BJ (cell line): Measurements from ENCODE around the gene ESPNL. TPM values are rescaled to one million over a fixed set of nuclear protein-coding genes. Genes with fewer than 3 reads are reported as not detected.

ENCODE experiments used
- CTCF ChIA-PET: fragments of 350-600 bp; formaldehyde crosslinking; extraction: SDS; loops from one replicate; lab custom pipeline; 2021; ENCODE audit warnings: antibody characterized with exemption, inconsistent platforms; lab: Yijun Ruan, JAX
- POLR2A ChIA-PET: fragments of 300-600 bp; sonication (Branson Sonifier 250); formaldehyde crosslinking; extraction: SDS; loops from one replicate; lab custom pipeline; 2021; ENCODE audit warnings: antibody characterized with exemption; lab: Charles Lee
- DNase-seq: peaks from one replicate; pipeline ENCODE4 v3.0.0-alpha.2; 2011; ENCODE audit warnings: low read depth
- H3K27me3 ChIP-seq: 2 replicates; pipeline ENCODE4 v1.6.0; 2011; ENCODE audit warnings: low read length; ENCODE audit not compliant: control insufficient read depth, insufficient read depth
- H3K36me3 ChIP-seq: 2 replicates; pipeline ENCODE4 v1.5.1; 2011; ENCODE audit warnings: low read length; ENCODE audit not compliant: control insufficient read depth, insufficient read depth
- H3K4me3 ChIP-seq: 2 replicates; pipeline ENCODE4 v1.5.1; 2011; ENCODE audit warnings: low read depth, mild to moderate bottlenecking, control low read depth, low read length
- polyA plus RNA-seq: library from polyadenylated mRNA; depleted of rRNA; stranded (reverse); fragments of >200 nt; gene quantifications from 2 replicates; pipeline ENCODE4 v1.2.3, GENCODE V29; 2011
- TF ChIP-seq, protein P1 (sequence below): IDR thresholded peaks from 2 replicates; pipeline ENCODE4 v1.5.1; 2011; ENCODE audit warnings: low read depth, mild to moderate bottlenecking, control low read depth, inconsistent platforms, low read length, moderate library complexity; ENCODE audit not compliant: insufficient read depth

Gene ESPNL
- polyA plus RNA-seq, 1 experiment, result 2.1 TPM

- TF ChIP-seq, protein P1, sequence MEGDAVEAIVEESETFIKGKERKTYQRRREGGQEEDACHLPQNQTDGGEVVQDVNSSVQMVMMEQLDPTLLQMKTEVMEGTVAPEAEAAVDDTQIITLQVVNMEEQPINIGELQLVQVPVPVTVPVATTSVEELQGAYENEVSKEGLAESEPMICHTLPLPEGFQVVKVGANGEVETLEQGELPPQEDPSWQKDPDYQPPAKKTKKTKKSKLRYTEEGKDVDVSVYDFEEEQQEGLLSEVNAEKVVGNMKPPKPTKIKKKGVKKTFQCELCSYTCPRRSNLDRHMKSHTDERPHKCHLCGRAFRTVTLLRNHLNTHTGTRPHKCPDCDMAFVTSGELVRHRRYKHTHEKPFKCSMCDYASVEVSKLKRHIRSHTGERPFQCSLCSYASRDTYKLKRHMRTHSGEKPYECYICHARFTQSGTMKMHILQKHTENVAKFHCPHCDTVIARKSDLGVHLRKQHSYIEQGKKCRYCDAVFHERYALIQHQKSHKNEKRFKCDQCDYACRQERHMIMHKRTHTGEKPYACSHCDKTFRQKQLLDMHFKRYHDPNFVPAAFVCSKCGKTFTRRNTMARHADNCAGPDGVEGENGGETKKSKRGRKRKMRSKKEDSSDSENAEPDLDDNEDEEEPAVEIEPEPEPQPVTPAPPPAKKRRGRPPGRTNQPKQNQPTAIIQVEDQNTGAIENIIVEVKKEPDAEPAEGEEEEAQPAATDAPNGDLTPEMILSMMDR, result no peak
- Histone ChIP-seq H3K36me3 (no peaks in the 10 kb centered on the region), H3K4me3 (no peak overlapping the region), H3K27me3 (peaks cover 3% of the 10 kb centered on the region)
- ChIA-PET CTCF (no interaction called here), POLR2A (no interaction called here)
- no peak for DNase-seq
Measured at GRCh38 chr2:238103465-238104225, 3.5 kb downstream of the ESPNL start.

GRCh38 chr2:238104226-238104690 lies 4.1 kb downstream of the ESPNL start:
- CTCF ChIA-PET, result no interaction called here
- DNase-seq, result no peak
- TF ChIP-seq, protein P1, result no peak
- Histone ChIP-seq H3K36me3 (no peaks in the 10 kb centered on the region), H3K4me3 (no peak overlapping the region), H3K27me3 (peaks cover 3% of the 10 kb centered on the region)
- POLR2A ChIA-PET, result no interaction called here

- Histone ChIP-seq H3K27me3 (peaks cover 3% of the 10 kb centered on the region), H3K36me3 (no peaks in the 10 kb centered on the region), H3K4me3 (no peak overlapping the region)
- TF ChIP-seq, protein P1, result no peak
- no peak for DNase-seq
- POLR2A ChIA-PET, result no interaction called here
- CTCF ChIA-PET, result no interaction called here
Measured at GRCh38 chr2:238104691-238105371, 4.7 kb downstream of the ESPNL start.

DNA sequence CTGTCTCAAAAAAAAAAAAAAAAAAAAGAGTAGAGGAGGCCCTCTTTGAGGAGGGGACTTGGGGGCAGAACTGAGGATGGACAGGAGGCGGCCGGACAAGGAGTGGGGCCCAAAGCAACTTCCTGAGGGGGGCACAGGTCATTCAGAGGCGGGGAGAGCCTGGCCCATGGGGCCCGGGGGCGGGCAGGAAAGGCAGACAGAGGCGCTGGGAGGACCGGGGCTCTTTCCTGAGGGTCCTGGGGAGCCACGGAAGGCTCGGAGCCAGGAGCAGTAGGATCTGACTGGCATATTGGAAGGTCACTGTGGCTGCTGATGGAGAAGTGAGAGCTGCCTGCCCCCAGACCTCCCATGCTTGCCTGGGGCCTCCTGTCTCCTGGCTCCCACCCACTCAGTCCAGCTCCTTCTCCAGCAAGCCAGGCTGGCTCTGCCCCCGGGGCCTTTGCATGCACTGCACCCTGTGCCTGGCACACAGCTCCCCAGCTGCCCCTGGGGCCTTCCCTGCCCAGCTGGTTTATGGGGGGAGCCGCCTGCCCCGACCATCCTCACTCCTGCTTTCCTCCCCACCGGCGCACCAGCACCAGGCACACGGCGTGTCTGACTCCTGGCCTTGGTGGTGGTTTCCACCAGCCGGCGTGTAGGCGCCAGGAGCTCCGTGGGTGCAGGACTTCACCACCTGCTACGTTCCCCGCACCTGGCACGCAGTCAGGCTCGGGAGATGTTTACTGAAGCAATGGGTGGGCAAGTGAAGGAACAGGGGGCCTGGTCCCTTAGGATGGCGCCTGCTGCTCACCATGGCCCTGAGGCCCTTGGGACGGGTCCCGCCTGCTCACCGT lies 5.6 kb downstream of the ESPNL start:
- TF ChIP-seq, protein P1, result no peak
- ChIA-PET CTCF (interaction anchor here (1.4 kb wide), 1 partner anchor 9 kb away, joined by 3 read pairs; no protein-coding TSS in a partner anchor), POLR2A (no interaction called here)
- no peak for DNase-seq
- H3K36me3 ChIP-seq, result no peaks in the 10 kb centered on the region
- peaks cover 3% of the 10 kb centered on the region for H3K27me3 ChIP-seq
- no peak overlapping the region for H3K4me3 ChIP-seq
